Activated CD4-positive, alpha-beta T cell treated with anti-CD3 and anti-CD28 coated beads, Interleukin-2, amount 50 U/mL, for 16 hours (primary cell): ENCODE data around the gene KCNS1.
A peak's percentile ranks its signal among the peaks of the same experiment; 100 is the strongest.

Experiments used
- DNase-seq: peaks from one replicate; pipeline ENCODE4 v3.0.0-alpha.2; 2020

Gene KCNS1

GRCh38 chr20:45044601-45045000 lies 56.3 kb downstream of the KCNS1 start:
- no peak for DNase-seq

GRCh38 chr20:45044084-45044573 lies 56.8 kb downstream of the KCNS1 start:
- peak; percentile 79 for DNase-seq

GRCh38 chr20:45042978-45043377 lies 57.9 kb downstream of the KCNS1 start:
- no peak for DNase-seq
